GM12864 (cell line): ENCODE data around the gene RAD9A.

Experiments
- DNase-seq: peaks from one replicate; pipeline ENCODE4 v3.0.0-alpha.2; 2011; ENCODE audit warnings: low read depth
- H3K4me3 ChIP-seq: 2 replicates; pipeline ENCODE4 v1.5.1; 2011; ENCODE audit warnings: mild to moderate bottlenecking, low read depth, low read length, control low read depth
- CTCF ChIP-seq: IDR thresholded peaks from 2 replicates; pipeline ENCODE4 v1.5.1; 2011; ENCODE audit warnings: low read depth, mild to moderate bottlenecking, moderate library complexity, low read length, control low read depth, inconsistent platforms; ENCODE audit errors: missing control alignments

The RAD9A gene

GRCh38 chr11:67404515-67405195, 12.9 kb downstream of the RAD9A start:
- no peak for TF ChIP-seq CTCF
- no peak for DNase-seq
- H3K4me3 ChIP-seq: peak overlapping the region; percentile 67

GRCh38 chr11:67405196-67405567, 13.4 kb downstream of the RAD9A start:
- peak overlapping the region; percentile 67 for H3K4me3 ChIP-seq
- no peak for DNase-seq
- TF ChIP-seq CTCF: no peak

GRCh38 chr11:67405688-67406339, 14.0 kb downstream of the RAD9A start:
- no peak for TF ChIP-seq CTCF
- no peak overlapping the region; the same call in 1 of the 2 replicates for H3K4me3 ChIP-seq
- no peak for DNase-seq

GRCh38 chr11:67406420-67406968, 14.7 kb downstream of the RAD9A start:
- H3K4me3 ChIP-seq: no peak overlapping the region
- TF ChIP-seq CTCF: no peak
- DNase-seq: no peak

GRCh38 chr11:67406969-67407687, 15.3 kb downstream of the RAD9A start:
- no peak overlapping the region for H3K4me3 ChIP-seq
- no peak for DNase-seq
- no peak for TF ChIP-seq CTCF

GRCh38 chr11:67407688-67408163, 15.9 kb downstream of the RAD9A start:
- no peak for DNase-seq
- no peak overlapping the region for H3K4me3 ChIP-seq

More at GRCh38 chr11:67407688-67408163, 15.9 kb downstream of the RAD9A start:
- TF ChIP-seq CTCF: no peak
